HG03039 (cell line): ENCODE data around the gene CRYGS.
"Not testable (repeated sequence)": the region's sequence is repeated elsewhere in the genome, so short reads cannot be mapped to it uniquely, and the experiment has no call there.

Source experiments
- ATAC-seq: cut with Tn5 transposase; IDR thresholded peaks from one replicate; pipeline ENCODE4 v1.9.1; 2021; ENCODE audit warnings: mild to moderate bottlenecking, moderate library complexity; ENCODE audit not compliant: unreplicated experiment

The CRYGS gene

GRCh38 chr3:186520957-186521842 is 23.0 kb downstream of the CRYGS start:
- peak; percentile 52 for ATAC-seq

GRCh38 chr3:186520431-186520830 is 23.7 kb downstream of the CRYGS start:
- no peak for ATAC-seq

GRCh38 chr3:186519021-186519658 is 25.0 kb downstream of the CRYGS start:
- no peak for ATAC-seq

GRCh38 chr3:186517218-186517617 is 27.0 kb downstream of the CRYGS start:
- ATAC-seq = no peak

GRCh38 chr3:186516646-186517045 is 27.5 kb downstream of the CRYGS start:
- ATAC-seq = no peak

- no peak for ATAC-seq
Measured at GRCh38 chr3:186515125-186515524, 29.1 kb downstream of the CRYGS start.

- no peak for ATAC-seq
Measured at GRCh38 chr3:186514296-186515002, 29.7 kb downstream of the CRYGS start.

GRCh38 chr3:186513386-186513785 is 30.8 kb downstream of the CRYGS start:
- ATAC-seq = no peak

- ATAC-seq = no peak
Measured at GRCh38 chr3:186512570-186513302, 31.4 kb downstream of the CRYGS start.

- ATAC-seq = no peak
Measured at GRCh38 chr3:186511702-186512101, 32.5 kb downstream of the CRYGS start.

GRCh38 chr3:186511245-186511644 is 32.9 kb downstream of the CRYGS start:
- peak; percentile 64 for ATAC-seq

- no peak for ATAC-seq
Measured at GRCh38 chr3:186510374-186511079, 33.7 kb downstream of the CRYGS start.

GRCh38 chr3:186509423-186509822 is 34.8 kb downstream of the CRYGS start:
- no peak for ATAC-seq

GRCh38 chr3:186506857-186507256 is 37.3 kb downstream of the CRYGS start:
- ATAC-seq = no peak

- no peak for ATAC-seq
Measured at GRCh38 chr3:186506191-186506739, 37.9 kb downstream of the CRYGS start.

- ATAC-seq = no peak
Measured at GRCh38 chr3:186502966-186503712, 41.0 kb downstream of the CRYGS start.

- no peak for ATAC-seq
Measured at GRCh38 chr3:186502138-186502948, 41.8 kb downstream of the CRYGS start.

- ATAC-seq = not testable (repeated sequence)
Measured at GRCh38 chr3:186499949-186500348, 44.2 kb downstream of the CRYGS start.
